ENCODE results near the gene SH3BP5.

Gene SH3BP5

GRCh38 chr3:15297608-15298350, 34.6 kb downstream of the SH3BP5 start:
- Histone ChIP-seq H3K9me3 (ENCODE audit: insufficient read depth, low read length) (no peaks in the 10 kb centered on the region), H3K4me1 (ENCODE audit: low read length) (peaks cover 6% of the 10 kb centered on the region), H3K9ac (ENCODE audit: low read length) (no peak overlapping the region), H3K4me2 (ENCODE audit: low read length) (no peak overlapping the region), H3K27ac (ENCODE audit: low read length) (no peak overlapping the region), H4K20me1 (ENCODE audit: insufficient read depth, low read length) (peaks cover 92% of the 10 kb centered on the region), H3K27me3 (ENCODE audit: low read depth, low read length) (no peaks in the 10 kb centered on the region), H3K36me3 (replicated peaks; ENCODE audit: low read depth, low read length) (peaks cover 68% of the 10 kb centered on the region), H2AFZ (ENCODE audit: low read depth, low read length) (no peak overlapping the region), H3K4me3 (ENCODE audit: low read length) (no peak overlapping the region), H3K79me2 (ENCODE audit: low read length) (peaks cover 75% of the 10 kb centered on the region)
- no peak for TF ChIP-seq CTCF (IDR thresholded peaks at IDR 0.05; ENCODE audit: low read depth, low read length)
- no peak for TF ChIP-seq EZH2phosphoT487 (IDR thresholded peaks at IDR 0.05; ENCODE audit: low read depth)

DNA sequence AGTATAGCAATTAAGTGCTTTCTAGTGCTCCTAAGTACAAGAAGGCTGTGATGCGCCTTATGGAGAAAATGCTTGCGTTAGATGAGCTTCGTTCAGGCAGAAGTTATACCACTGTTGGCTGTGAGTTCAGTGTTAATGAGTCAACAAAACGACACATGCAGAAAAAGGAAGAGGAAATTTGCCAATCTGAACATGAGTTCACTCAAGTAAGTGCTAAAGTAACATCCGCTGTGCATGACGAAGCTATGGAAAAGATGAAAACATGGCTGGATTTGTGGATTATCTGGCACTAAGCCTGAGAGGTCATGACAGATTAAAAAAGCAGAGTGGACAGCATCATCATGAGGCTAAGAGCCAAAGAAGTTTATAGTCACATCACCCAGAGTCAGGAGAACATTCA, 36.9 kb downstream of the SH3BP5 start:
- Histone ChIP-seq H2AFZ (ENCODE audit: low read depth, low read length) (no peak overlapping the region), H3K4me3 (ENCODE audit: low read length) (no peak overlapping the region), H3K79me2 (ENCODE audit: low read length) (peaks cover 84% of the 10 kb centered on the region), H3K27ac (ENCODE audit: low read length) (no peak overlapping the region), H3K36me3 (replicated peaks; ENCODE audit: low read depth, low read length) (peaks cover 69% of the 10 kb centered on the region), H3K4me1 (ENCODE audit: low read length) (peaks cover 24% of the 10 kb centered on the region), H4K20me1 (ENCODE audit: insufficient read depth, low read length) (peaks cover 92% of the 10 kb centered on the region), H3K27me3 (ENCODE audit: low read depth, low read length) (no peaks in the 10 kb centered on the region), H3K9me3 (ENCODE audit: insufficient read depth, low read length) (no peaks in the 10 kb centered on the region), H3K9ac (ENCODE audit: low read length) (no peak overlapping the region), H3K4me2 (ENCODE audit: low read length) (no peak overlapping the region)
- TF ChIP-seq CTCF (IDR thresholded peaks at IDR 0.05; ENCODE audit: low read depth, low read length), result no peak
- no peak for TF ChIP-seq EZH2phosphoT487 (IDR thresholded peaks at IDR 0.05; ENCODE audit: low read depth)

DNA sequence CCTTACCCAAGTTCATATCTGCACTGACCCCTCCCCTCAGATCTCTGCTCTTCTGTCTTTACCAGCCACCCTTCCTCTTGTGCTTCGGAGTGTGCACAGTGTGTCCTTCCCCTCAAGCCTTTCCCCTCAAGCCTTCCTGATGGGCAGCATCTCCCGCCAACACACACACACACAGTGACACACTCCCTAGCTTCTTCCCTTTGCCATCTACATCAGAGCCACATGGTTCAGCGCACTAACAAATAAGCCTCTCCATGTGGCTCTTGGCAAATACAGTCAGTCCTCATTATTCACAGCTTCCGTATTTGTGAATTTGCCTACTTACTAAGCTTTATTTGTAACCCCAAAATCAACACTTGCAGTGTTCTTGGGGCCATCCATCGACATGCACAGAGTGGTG, 37.5 kb downstream of the SH3BP5 start:
- Histone ChIP-seq H3K4me1 (ENCODE audit: low read length) (peaks cover 25% of the 10 kb centered on the region), H3K27ac (ENCODE audit: low read length) (no peak overlapping the region), H3K79me2 (ENCODE audit: low read length) (peaks cover 81% of the 10 kb centered on the region), H4K20me1 (ENCODE audit: insufficient read depth, low read length) (peaks cover 87% of the 10 kb centered on the region), H3K4me3 (ENCODE audit: low read length) (no peak overlapping the region), H3K4me2 (ENCODE audit: low read length) (no peak overlapping the region), H3K27me3 (ENCODE audit: low read depth, low read length) (no peaks in the 10 kb centered on the region), H3K9ac (ENCODE audit: low read length) (no peak overlapping the region), H2AFZ (ENCODE audit: low read depth, low read length) (no peak overlapping the region), H3K9me3 (ENCODE audit: insufficient read depth, low read length) (no peaks in the 10 kb centered on the region), H3K36me3 (replicated peaks; ENCODE audit: low read depth, low read length) (peaks cover 65% of the 10 kb centered on the region)
- TF ChIP-seq EZH2phosphoT487 (IDR thresholded peaks at IDR 0.05; ENCODE audit: low read depth) (no peak), CTCF (IDR thresholded peaks at IDR 0.05; ENCODE audit: low read depth, low read length) (no peak)

GRCh38 chr3:15292765-15293522, 39.4 kb downstream of the SH3BP5 start:
- Histone ChIP-seq H4K20me1 (ENCODE audit: insufficient read depth, low read length) (peaks cover 89% of the 10 kb centered on the region), H3K9me3 (ENCODE audit: insufficient read depth, low read length) (no peaks in the 10 kb centered on the region), H3K79me2 (ENCODE audit: low read length) (peaks cover 83% of the 10 kb centered on the region), H3K27ac (ENCODE audit: low read length) (no peak overlapping the region), H3K27me3 (ENCODE audit: low read depth, low read length) (no peaks in the 10 kb centered on the region), H3K36me3 (replicated peaks; ENCODE audit: low read depth, low read length) (peaks cover 61% of the 10 kb centered on the region), H3K4me2 (ENCODE audit: low read length) (no peak overlapping the region), H2AFZ (ENCODE audit: low read depth, low read length) (no peak overlapping the region), H3K4me1 (ENCODE audit: low read length) (peaks cover 20% of the 10 kb centered on the region), H3K4me3 (ENCODE audit: low read length) (no peak overlapping the region), H3K9ac (ENCODE audit: low read length) (no peak overlapping the region)
- TF ChIP-seq CTCF (IDR thresholded peaks at IDR 0.05; ENCODE audit: low read depth, low read length) (no peak), EZH2phosphoT487 (IDR thresholded peaks at IDR 0.05; ENCODE audit: low read depth) (no peak)
